AG09309 (cell line): ENCODE results near the gene EMC9.

Source experiments
- DNase-seq: peaks from one replicate; pipeline ENCODE4 v3.0.0-alpha.2; 2010; ENCODE audit warnings: low read depth
- H3K4me3 ChIP-seq: 2 replicates; pipeline ENCODE4 v1.5.1; 2011; ENCODE audit warnings: mild to moderate bottlenecking, low read depth, low read length, moderate library complexity; ENCODE audit not compliant: control insufficient read depth
- TF ChIP-seq, protein P1 (sequence below): IDR thresholded peaks from 2 replicates; pipeline ENCODE4 v1.5.1; 2011; ENCODE audit warnings: mild to moderate bottlenecking, low read depth, low read length, inconsistent platforms; ENCODE audit not compliant: insufficient read depth, control insufficient read depth; ENCODE audit errors: missing control alignments

EMC9 gene

DNA sequence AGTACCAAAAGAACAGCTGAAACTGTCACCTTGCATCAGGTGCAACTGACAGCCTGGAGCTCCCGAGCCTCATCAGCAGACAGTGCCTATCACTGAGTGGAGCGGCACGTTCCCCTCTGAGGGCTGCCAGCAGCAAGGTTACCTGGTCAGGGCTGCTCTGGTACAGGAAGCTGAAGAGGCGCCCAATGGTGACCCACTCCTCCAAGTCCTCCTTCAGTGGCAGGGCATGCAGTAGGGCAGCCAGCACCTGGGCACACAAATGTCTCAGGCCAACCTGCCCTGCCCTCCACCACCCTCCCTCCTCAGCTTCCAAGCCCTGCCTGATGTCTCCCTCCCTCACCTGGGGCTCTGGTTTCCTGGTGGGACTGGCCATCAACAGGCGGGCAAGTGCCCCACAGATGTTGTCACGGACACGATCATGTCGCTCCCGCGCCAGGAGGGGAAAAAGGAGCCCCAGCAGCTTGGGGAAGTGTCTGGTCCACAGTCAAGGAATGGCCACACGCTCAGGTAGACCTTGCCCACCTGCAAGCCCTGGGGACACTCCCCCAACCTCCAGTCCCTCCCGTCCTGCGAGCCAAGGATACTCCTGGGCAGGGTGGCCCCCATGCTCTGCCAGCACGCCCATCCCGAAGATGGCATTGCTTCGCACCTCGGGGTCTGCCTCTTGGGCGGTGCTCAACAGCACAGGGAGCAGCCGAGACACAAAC, 40.1 kb upstream of the EMC9 start:
- no peak overlapping the region for H3K4me3 ChIP-seq
- TF ChIP-seq, protein P1, sequence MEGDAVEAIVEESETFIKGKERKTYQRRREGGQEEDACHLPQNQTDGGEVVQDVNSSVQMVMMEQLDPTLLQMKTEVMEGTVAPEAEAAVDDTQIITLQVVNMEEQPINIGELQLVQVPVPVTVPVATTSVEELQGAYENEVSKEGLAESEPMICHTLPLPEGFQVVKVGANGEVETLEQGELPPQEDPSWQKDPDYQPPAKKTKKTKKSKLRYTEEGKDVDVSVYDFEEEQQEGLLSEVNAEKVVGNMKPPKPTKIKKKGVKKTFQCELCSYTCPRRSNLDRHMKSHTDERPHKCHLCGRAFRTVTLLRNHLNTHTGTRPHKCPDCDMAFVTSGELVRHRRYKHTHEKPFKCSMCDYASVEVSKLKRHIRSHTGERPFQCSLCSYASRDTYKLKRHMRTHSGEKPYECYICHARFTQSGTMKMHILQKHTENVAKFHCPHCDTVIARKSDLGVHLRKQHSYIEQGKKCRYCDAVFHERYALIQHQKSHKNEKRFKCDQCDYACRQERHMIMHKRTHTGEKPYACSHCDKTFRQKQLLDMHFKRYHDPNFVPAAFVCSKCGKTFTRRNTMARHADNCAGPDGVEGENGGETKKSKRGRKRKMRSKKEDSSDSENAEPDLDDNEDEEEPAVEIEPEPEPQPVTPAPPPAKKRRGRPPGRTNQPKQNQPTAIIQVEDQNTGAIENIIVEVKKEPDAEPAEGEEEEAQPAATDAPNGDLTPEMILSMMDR = no peak

DNA sequence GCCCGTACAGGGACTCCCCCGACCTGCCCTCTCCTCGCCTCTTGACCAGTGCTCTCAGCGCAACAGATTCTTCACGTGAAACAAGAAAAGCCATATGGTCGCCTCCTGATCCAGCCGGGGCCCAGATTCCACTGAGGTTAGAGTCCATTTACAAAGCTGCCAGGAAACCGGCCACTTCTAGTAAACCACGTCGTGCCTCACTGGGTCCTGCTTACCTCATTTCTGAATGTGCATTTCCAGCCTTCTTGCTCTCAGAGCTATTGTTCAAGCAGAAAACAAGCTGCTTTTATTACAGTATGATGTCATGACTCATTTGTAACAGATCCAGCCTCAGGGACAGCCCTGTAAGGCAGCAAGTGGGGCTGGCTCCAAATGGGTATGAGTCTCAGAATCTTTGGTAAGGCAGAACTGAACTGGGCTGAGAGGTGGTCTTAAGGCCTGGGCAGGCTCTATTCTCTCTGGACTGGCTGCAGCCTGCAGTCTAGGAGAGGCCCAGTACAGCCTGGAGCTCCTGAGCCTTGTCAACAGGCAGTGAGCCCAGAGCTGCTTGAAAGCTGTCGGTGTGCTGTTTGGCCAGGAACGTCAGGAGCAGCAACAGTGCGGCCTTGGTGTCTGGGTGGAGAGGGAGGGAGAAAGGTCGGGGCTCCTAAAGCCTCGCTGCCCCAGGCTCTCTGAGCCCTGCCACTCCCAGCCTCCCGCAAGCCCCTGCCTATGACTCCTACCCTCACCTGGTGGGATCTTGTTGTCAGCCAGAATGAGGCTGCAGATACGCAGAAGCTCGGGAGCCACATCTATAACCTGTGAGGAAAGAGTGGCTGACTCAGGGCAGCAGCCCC, 38.8 kb upstream of the EMC9 start:
- TF ChIP-seq, protein P1 = no peak
- H3K4me3 ChIP-seq = no peak overlapping the region
- DNase-seq = peak; percentile 79

More for the DNA sequence above, 40.1 kb upstream of the EMC9 start:
- no peak for DNase-seq

DNA sequence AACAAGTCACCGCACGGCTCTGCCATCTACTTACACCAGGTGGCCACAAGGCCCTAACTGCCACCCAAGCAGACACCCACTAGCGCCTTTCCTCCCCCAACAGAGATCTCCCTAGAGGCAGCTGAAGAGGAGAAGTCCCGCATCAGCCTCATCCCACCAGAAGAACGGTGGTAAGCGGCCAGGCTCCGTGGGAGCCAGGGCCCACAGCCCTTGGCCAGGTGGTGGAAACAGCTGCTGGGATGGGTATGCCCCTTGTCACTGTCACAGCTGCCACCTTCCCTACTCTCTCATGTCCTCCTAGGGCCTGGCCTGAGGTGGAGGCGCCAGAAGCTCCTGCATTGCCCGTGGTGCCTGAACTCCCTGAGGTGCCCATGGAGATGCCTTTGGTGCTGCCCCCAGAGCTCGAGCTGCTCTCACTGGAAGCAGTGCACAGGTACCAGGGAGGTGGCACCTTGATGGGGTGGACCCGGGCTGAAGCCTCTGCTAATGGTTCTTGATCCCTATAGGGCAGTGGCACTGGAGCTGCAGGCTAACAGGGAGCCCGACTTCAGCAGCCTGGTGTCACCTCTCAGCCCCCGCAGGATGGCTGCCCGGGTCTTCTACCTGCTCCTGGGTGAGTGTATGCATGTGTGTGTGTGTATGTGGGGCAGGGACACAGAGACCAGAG, 38.0 kb upstream of the EMC9 start:
- TF ChIP-seq, protein P1 = no peak
- no peak overlapping the region for H3K4me3 ChIP-seq
- no peak for DNase-seq

DNA sequence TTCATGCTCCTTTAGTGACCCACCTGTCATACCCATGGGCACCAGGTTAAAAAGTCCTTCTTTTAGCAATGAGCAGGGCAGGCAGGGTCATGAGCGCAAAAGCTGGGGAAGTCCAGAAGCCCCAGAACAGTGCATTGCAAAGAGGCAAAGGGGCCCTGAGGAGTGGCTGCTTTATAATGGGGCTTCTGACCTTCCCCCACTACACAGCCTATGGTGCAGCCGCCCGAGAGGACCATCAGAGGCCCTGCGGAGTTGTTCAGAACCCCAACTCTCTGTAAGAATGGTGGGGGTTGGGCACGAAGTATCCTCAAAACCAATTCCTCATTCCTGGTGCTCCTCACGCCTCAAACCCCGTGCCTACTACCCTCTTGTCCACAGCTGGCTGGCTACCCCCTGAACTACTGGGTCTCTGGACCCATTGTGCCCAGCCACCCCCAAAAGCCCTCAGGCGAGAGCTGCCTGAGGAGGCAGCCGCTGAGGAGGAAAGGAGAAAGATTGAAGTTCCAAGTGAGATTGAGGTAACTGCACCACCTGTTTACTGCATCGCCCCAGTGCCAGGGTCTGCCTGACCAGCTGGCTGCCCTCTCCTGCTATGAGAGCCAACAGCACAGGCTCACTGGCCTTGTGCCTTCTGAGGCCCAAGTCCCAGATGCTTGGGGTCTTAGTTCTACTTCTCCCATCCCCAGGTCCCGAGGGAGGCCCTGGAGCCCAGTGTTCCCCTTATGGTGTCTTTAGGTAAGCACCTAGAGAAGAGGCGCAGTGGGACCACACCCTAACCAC, 37.2 kb upstream of the EMC9 start:
- DNase-seq = no peak
- H3K4me3 ChIP-seq = no peak overlapping the region
- TF ChIP-seq, protein P1 = no peak

DNA sequence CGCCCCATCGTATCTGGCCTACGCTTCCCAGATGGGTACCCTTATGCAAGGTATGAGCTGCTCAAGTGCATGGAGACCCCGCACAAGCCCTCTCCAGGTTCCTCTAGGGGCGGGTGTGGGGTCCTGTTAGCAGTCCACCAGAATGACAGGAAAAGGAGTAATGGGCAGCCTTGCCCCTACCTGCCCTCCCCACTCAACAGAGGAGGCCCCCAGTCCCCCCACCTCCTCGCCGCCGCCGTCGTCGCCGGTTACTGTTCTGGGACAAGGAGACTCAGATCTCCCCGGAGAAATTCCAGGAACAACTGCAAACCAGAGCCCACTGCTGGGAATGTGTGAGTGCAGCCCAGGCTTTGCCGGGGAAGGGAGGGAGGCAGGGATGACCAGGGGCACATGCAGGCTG, 36.5 kb upstream of the EMC9 start:
- H3K4me3 ChIP-seq = no peak overlapping the region
- TF ChIP-seq, protein P1 = no peak
- DNase-seq = no peak

DNA sequence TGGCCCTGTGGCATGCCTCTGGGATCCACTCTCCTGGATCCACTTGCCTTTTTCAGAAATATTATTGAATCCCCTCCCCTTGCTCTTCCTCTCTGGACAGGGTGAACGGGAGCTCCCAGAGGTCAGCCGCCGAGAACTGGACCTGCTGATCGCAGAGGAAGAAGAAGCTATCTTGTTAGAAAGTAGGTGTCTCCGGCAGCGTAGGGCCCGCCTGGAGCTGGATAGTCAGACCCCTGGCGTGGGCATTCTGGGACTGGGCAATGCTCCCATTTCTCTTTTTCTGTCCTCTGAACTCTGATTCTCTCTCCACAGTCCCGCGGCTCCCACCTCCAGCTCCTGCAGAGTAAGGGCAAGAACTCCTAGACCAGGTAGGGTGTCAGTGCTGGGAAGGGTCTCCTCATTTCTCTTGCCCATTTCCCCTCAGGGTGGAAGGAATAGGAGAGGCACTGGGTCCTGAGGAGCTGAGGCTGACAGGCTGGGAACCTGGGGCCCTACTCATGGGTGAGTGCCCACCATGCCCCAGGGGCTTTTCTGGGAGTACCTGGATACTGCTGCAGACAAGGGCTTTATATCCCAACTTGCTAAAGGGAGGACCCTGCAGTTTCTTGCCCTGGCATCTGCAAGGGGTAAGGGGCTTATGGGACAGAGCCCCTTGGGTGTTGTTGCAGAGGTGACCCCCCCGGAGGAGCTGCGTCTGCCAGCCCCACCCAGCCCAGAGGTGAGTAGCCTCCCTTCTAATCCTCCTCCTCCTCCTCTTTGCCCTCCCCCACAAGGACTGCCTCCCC, 35.8 kb upstream of the EMC9 start:
- no peak for DNase-seq
- no peak overlapping the region for H3K4me3 ChIP-seq
- TF ChIP-seq, protein P1 = no peak
